HL-60 (cell line): Measurements from ENCODE around the gene KCNMA1.

Experiments
- CTCF ChIP-seq: IDR thresholded peaks from one replicate; pipeline ENCODE4 v1.5.1; 2011; ENCODE audit warnings: low read length, control low read depth, inconsistent platforms; ENCODE audit not compliant: insufficient read depth
- GABPA ChIP-seq: IDR thresholded peaks from 2 replicates; pipeline ENCODE4 v1.6.1; 2012; ENCODE audit warnings: low read depth
- POLR2AphosphoS5 ChIP-seq: IDR thresholded peaks from 2 replicates; pipeline ENCODE4 v1.6.1; 2012; ENCODE audit warnings: low read depth
- REST ChIP-seq: IDR thresholded peaks from 2 replicates; pipeline ENCODE4 v1.6.1; 2012; ENCODE audit warnings: low read depth; ENCODE audit not compliant: insufficient replicate concordance
- SPI1 ChIP-seq: IDR thresholded peaks from 2 replicates; pipeline ENCODE4 v1.6.1; 2012; ENCODE audit warnings: low read depth, mild to moderate bottlenecking, borderline replicate concordance

GRCh38 chr10:77005871-77006270 is 631.7 kb downstream of the KCNMA1 start:
- TF ChIP-seq CTCF: no peak
- TF ChIP-seq POLR2AphosphoS5: no peak
- TF ChIP-seq SPI1: no peak
- no peak for TF ChIP-seq REST
- no peak for TF ChIP-seq GABPA
